H1 (cell line): ENCODE results near the gene GALNT6. TPM values are rescaled to one million over a fixed set of nuclear protein-coding genes. Genes with fewer than 3 reads are reported as not detected.

Experiments
- CTCF ChIA-PET: fragments of 300-600 bp; sonication (Branson Sonifier 250); formaldehyde crosslinking; loops from one replicate; lab custom pipeline; 2021; ENCODE audit not compliant: partially characterized antibody; lab: Charles Lee
- POLR2A ChIA-PET: fragments of 300-600 bp; sonication (Branson Sonifier 250); formaldehyde crosslinking; loops from one replicate; lab custom pipeline; 2021; ENCODE audit warnings: inconsistent platforms; ENCODE audit not compliant: partially characterized antibody; lab: Charles Lee
- DNase-seq, 2 experiments: peaks; one replicate each; pipeline versions ENCODE4 v3.0.0 to v3.0.0-alpha.2; 2010 to 2022; ENCODE audit warnings: low spot score in 2 of 2, low read depth in 1 of 2, mixed read lengths in 1 of 2
- FAIRE-seq: peaks from 2 replicates; lab custom pipeline; 2011; peaks lifted over from hg19 to GRCh38; lab: Jason Lieb, UNC
- H2AFZ ChIP-seq: 2 replicates; pipeline ENCODE4 v1.8.1; 2012; ENCODE audit warnings: low read length, inconsistent platforms
- H2AK5ac ChIP-seq: 2 replicates; pipeline ENCODE4 v1.6.1; 2013; ENCODE audit warnings: low read depth, low read length
- H2BK120ac ChIP-seq: replicated peaks from 2 replicates; pipeline ENCODE3; 2013; ENCODE audit warnings: low read depth, low read length, inconsistent platforms
- H2BK12ac ChIP-seq: 2 replicates; pipeline ENCODE4 v1.6.1; 2013; ENCODE audit warnings: low read depth, low read length
- H2BK15ac ChIP-seq: 2 replicates; pipeline ENCODE4 v1.6.1; 2013; ENCODE audit warnings: low read length
- H2BK20ac ChIP-seq: 2 replicates; pipeline ENCODE4 v1.6.1; 2013; ENCODE audit warnings: low read length
- H2BK5ac ChIP-seq: 2 replicates; pipeline ENCODE4 v1.6.1; 2013; ENCODE audit warnings: low read depth, low read length
- H3K14ac ChIP-seq: 2 replicates; pipeline ENCODE4 v1.6.1; 2013; ENCODE audit warnings: inconsistent platforms; ENCODE audit not compliant: insufficient read length
- H3K18ac ChIP-seq: 2 replicates; pipeline ENCODE4 v1.6.1; 2013; ENCODE audit warnings: low read length; ENCODE audit errors: extremely low read depth
- H3K23ac ChIP-seq: 2 replicates; pipeline ENCODE4 v1.6.1; 2013; ENCODE audit warnings: inconsistent platforms; ENCODE audit not compliant: insufficient read length
- H3K23me2 ChIP-seq: 2 replicates; pipeline ENCODE4 v1.6.1; 2013; ENCODE audit warnings: low read depth, low read length
- H3K27ac ChIP-seq: 2 replicates; pipeline ENCODE4 v1.6.1; 2011; ENCODE audit warnings: low read depth, low read length, inconsistent platforms
- H3K27me3 ChIP-seq, 4 experiments: replicated peaks in 1 of 4; 1 replicate in 1 of 4; 2 replicates in 3 of 4; pipeline versions ENCODE4 v1.6.1 to v1.8.1; 2011 to 2013; ENCODE audit warnings: low read length in 3 of 4, mild to moderate bottlenecking in 3 of 4, inconsistent platforms in 2 of 4, mixed read lengths in 2 of 4, moderate library complexity in 1 of 4; ENCODE audit not compliant: control insufficient read depth in 3 of 4, insufficient read depth in 3 of 4; ENCODE audit errors: extremely low read depth in 1 of 4
- H3K36me3 ChIP-seq, 4 experiments: 2 replicates each; pipeline versions ENCODE4 v1.6.1 to v1.8.1; 2011 to 2013; ENCODE audit warnings: mild to moderate bottlenecking in 4 of 4, low read length in 3 of 4, moderate library complexity in 2 of 4, control low read depth in 1 of 4, inconsistent platforms in 1 of 4; ENCODE audit not compliant: insufficient read depth in 4 of 4, control insufficient read depth in 2 of 4
- H3K4ac ChIP-seq: replicated peaks from 2 replicates; pipeline ENCODE3; 2013; ENCODE audit warnings: low read length, low read depth, mixed read lengths, inconsistent platforms; ENCODE audit not compliant: insufficient read length
- H3K4me1 ChIP-seq, 4 experiments: replicated peaks in 1 of 4; 1 replicate in 1 of 4; 2 replicates in 3 of 4; pipeline versions ENCODE4 v1.6.1 to v1.8.1; 2011 to 2013; ENCODE audit warnings: low read length in 3 of 4, inconsistent platforms in 2 of 4, mixed read lengths in 1 of 4; ENCODE audit not compliant: insufficient read depth in 4 of 4, control insufficient read depth in 3 of 4
- H3K4me2 ChIP-seq, 2 experiments: 2 replicates each; pipeline versions ENCODE4 v1.6.1 to v1.8.1; 2011 to 2013; ENCODE audit warnings: low read depth in 2 of 2, low read length in 2 of 2, control low read depth in 1 of 2, inconsistent platforms in 1 of 2, mild to moderate bottlenecking in 1 of 2; ENCODE audit not compliant: insufficient read depth in 1 of 2
- H3K4me3 ChIP-seq, 4 experiments: fragments of 200-600, 300-600 bp in 1 of 4; sonication (generic), shearing (Covaris generic), sonication (Bioruptor Twin) in 1 of 4; 2 replicates each; pipeline versions ENCODE4 v1.5.1 to v1.8.1; 2011 to 2016; ENCODE audit warnings: low read length in 4 of 4, low read depth in 3 of 4, control low read depth in 2 of 4, inconsistent platforms in 2 of 4, mild to moderate bottlenecking in 2 of 4, mixed read lengths in 1 of 4, moderate library complexity in 1 of 4; ENCODE audit not compliant: insufficient read depth in 2 of 4; ENCODE audit errors: extremely low read depth in 1 of 4
- H3K56ac ChIP-seq: replicated peaks from 2 replicates; pipeline ENCODE3; 2013; ENCODE audit warnings: low read depth, mild to moderate bottlenecking, mixed read lengths, low read length, inconsistent platforms; ENCODE audit not compliant: insufficient read length
- H3K79me1 ChIP-seq: 2 replicates; pipeline ENCODE4 v1.6.1; 2013; ENCODE audit warnings: low read depth, low read length, control low read depth
- H3K79me2 ChIP-seq, 2 experiments: 2 replicates each; pipeline versions ENCODE4 v1.6.1 to v1.8.1; 2012 to 2013; ENCODE audit warnings: low read length in 2 of 2, mild to moderate bottlenecking in 2 of 2, inconsistent platforms in 1 of 2; ENCODE audit not compliant: insufficient read depth in 2 of 2, control insufficient read depth in 1 of 2
- H3K9ac ChIP-seq, 4 experiments: replicated peaks in 1 of 4; 1 replicate in 1 of 4; 2 replicates in 3 of 4; pipeline versions ENCODE4 v1.6.1 to v1.8.1; 2011 to 2013; ENCODE audit warnings: low read depth in 3 of 4, low read length in 3 of 4, control low read depth in 2 of 4, mild to moderate bottlenecking in 2 of 4, moderate library complexity in 2 of 4, inconsistent platforms in 1 of 4; ENCODE audit errors: extremely low read depth in 1 of 4
- H3K9me3 ChIP-seq, 2 experiments: 2 replicates each; pipeline versions ENCODE4 v1.6.1 to v1.8.1; 2012 to 2013; ENCODE audit warnings: mild to moderate bottlenecking in 2 of 2, moderate library complexity in 2 of 2, control low read depth in 1 of 2, inconsistent platforms in 1 of 2, low read depth in 1 of 2, low read length in 1 of 2, mixed read lengths in 1 of 2; ENCODE audit not compliant: insufficient read depth in 2 of 2
- H4K20me1 ChIP-seq, 2 experiments: replicated peaks in 1 of 2; 2 replicates each; pipeline versions ENCODE3 to v1.8.1; 2011 to 2013; ENCODE audit warnings: inconsistent platforms in 2 of 2, low read length in 2 of 2, mild to moderate bottlenecking in 1 of 2; ENCODE audit not compliant: insufficient read depth in 2 of 2, control insufficient read depth in 1 of 2
- H4K5ac ChIP-seq: 2 replicates; pipeline ENCODE4 v1.6.1; 2013; ENCODE audit warnings: low read length, low read depth, mixed read lengths, inconsistent platforms; ENCODE audit not compliant: insufficient read length
- H4K8ac ChIP-seq: 2 replicates; pipeline ENCODE4 v1.8.0; 2013; ENCODE audit warnings: mild to moderate bottlenecking, moderate library complexity, low read length, inconsistent platforms; ENCODE audit not compliant: insufficient read depth; ENCODE audit errors: extremely low read depth
- H4K91ac ChIP-seq: replicated peaks from 2 replicates; pipeline ENCODE3; 2013; ENCODE audit warnings: low read length, mixed read lengths, inconsistent platforms; ENCODE audit not compliant: insufficient read length
- POLR2A ChIP-seq, 2 experiments: IDR thresholded peaks; 1 replicate in 1 of 2; 2 replicates in 1 of 2; pipeline ENCODE4 v1.6.1; 2011; ENCODE audit warnings: low read depth in 2 of 2, low read length in 2 of 2, mild to moderate bottlenecking in 2 of 2; ENCODE audit errors: control extremely low read depth in 1 of 2
- WGBS, 2 experiments: shearing (Covaris generic) in 1 of 2; methylation state at CpG; one replicate each; pipeline versions ENCODE4 v1.1.6 to v1.1.7; 2013 to 2015; ENCODE audit warnings: low lambda C conversion rate in 2 of 2, mixed read lengths in 2 of 2, inconsistent platforms in 1 of 2, low coverage in 1 of 2, missing lambda C conversion rate in 1 of 2; ENCODE audit not compliant: insufficient replicate concordance in 2 of 2, insufficient coverage in 1 of 2, insufficient read length in 1 of 2; ENCODE audit errors: extremely low coverage in 1 of 2, missing lambda C conversion rate in 1 of 2; 5-methylcytosine and 5-hydroxymethylcytosine counted together
- polyA plus RNA-seq, 7 experiments: library from polyadenylated mRNA; depleted of rRNA in 3 of 7; stranded (reverse) in 5 of 7; unstranded in 2 of 7; fragments of >200 nt in 5 of 7; fragments of 200-250 nt in 2 of 7; gene quantifications; 1 replicate in 5 of 7; 2 replicates in 1 of 7; 4 replicates in 1 of 7; pipeline versions ENCODE4 v1.2.1 to v1.2.3, GENCODE V29; 2011 to 2013; ENCODE audit warnings: missing spikeins in 2 of 7, mixed read lengths in 2 of 7
- total RNA-seq: library from RNA; stranded (reverse); fragmentation: NEBNext Ultra II Directional; extraction: Animal tissue kit (Norgen Biotek cat#: 25700); gene quantifications from 2 replicates; pipeline ENCODE4 v1.2.1, GENCODE V29; 2021

Gene GALNT6
- total and polyA plus RNA-seq, 2 of the 8 experiments (the other 6 are each of a cell fraction or from before 2014, with no cell fraction given), result 5.8 to 10.7 TPM

DNA sequence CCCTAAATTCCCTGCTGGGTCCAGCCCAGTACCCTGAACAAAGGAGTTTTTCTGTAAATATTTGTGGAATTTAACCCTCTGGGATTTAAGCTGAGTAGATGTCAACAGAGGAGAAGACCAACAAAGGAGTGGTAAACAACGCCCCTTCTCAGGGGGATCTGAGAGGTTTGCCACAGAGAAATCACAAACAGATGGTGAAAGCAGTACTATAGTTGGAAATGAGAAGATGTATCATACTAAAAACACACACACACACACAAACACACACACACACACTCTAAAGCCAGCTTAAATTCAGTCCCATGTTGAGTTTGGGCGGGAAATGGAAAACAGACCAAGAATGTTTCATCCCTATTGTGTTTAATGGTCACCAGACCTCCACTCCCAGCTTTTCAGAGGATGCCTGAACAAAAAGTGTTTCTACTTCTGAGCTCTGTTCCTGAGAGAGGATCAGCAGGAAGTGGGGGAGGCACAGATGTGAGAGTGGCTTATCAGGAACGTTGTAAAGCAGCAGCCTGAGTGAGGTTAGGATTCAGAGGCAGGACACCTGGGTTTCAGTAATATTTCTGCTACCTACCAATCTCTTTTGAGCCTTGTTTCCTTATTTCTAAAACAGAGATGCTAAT is 70.4 kb downstream of the GALNT6 start:
- Histone ChIP-seq H4K20me1 (no peaks in the 10 kb centered on the region), H3K79me2 (no peaks in the 10 kb centered on the region), H4K5ac (peak overlapping the region; percentile 87), H3K18ac (peak overlapping the region; percentile 92), H2BK5ac (peak overlapping the region; percentile 91), H3K56ac (no peak overlapping the region), H3K9me3 (no peaks in the 10 kb centered on the region), H3K36me3 (no peaks in the 10 kb centered on the region), H3K4me1 (peaks cover 2 to 16% (median 7%) of the 10 kb centered on the region in 4 experiments; a peak in 6 of 7 replicates), H2BK12ac (peak overlapping the region; percentile 97), H4K8ac (no peak overlapping the region), H3K23me2 (no peaks in the 10 kb centered on the region), H2AFZ (peak overlapping the region; percentile 90), H2AK5ac (peak overlapping the region; percentile 40; the same call in 1 of the 2 replicates), H4K91ac (peak overlapping the region; percentile 70), H2BK120ac (peak overlapping the region; percentile 29), H3K4ac (peak overlapping the region; percentile 0), H3K23ac (no peak overlapping the region), H2BK15ac (no peak overlapping the region), H3K4me3 (no peak overlapping the region), H3K27ac (peak overlapping the region; percentile 72), H3K79me1 (no peaks in the 10 kb centered on the region), H2BK20ac (peak overlapping the region; percentile 83; the same call in 1 of the 2 replicates), H3K9ac (0 out of 7 replicates have a peak overlapping the region, but pooled peaks of 1 of the 4 experiments have one; percentile 15), H3K27me3 (no peaks in the 10 kb centered on the region; a peak in 1 of 7 replicates), H3K4me2 (peak overlapping the region; percentile 28 to 46; a peak in 3 of 4 replicates), H3K14ac (no peak overlapping the region)
- ChIA-PET CTCF (interaction anchor here (0.9 to 1.6 kb wide), 3 partner anchors 11 to 21 kb away, joined by 4 to 6 read pairs (median 5); no protein-coding TSS in a partner anchor), POLR2A (interaction anchor here (1.0 to 2.3 kb wide), 8 partner anchors 14 to 238 kb away, joined by 3 to 8 read pairs (median 4); partner anchors contain the start of genes CSRNP2 and SMAGP)
- no peak for DNase-seq
- FAIRE-seq, result no peak
- WGBS, 2 experiments, result 45% methylated on average over 3 of the region's 3 CpGs; no CpG with 5 or more reads in 1 of the 2 experiments
- TF ChIP-seq POLR2A (IDR thresholded peaks at IDR 0.05; ENCODE audit: control extremely low read depth in 1 of 2, low read depth in 2 of 2, low read length in 2 of 2), result peak in 1 of 2 experiments; percentile 53; a peak in 1 of 3 replicates
